Measurements from ENCODE around the gene BRSK2.

BRSK2 gene

GRCh38 chr11:1377231-1377780, 12.4 kb upstream of the BRSK2 start:
- DNase-seq, result peak; percentile 1

- DNase-seq, result peak; percentile 1
Measured at GRCh38 chr11:1381793-1382425, 7.8 kb upstream of the BRSK2 start.

DNA sequence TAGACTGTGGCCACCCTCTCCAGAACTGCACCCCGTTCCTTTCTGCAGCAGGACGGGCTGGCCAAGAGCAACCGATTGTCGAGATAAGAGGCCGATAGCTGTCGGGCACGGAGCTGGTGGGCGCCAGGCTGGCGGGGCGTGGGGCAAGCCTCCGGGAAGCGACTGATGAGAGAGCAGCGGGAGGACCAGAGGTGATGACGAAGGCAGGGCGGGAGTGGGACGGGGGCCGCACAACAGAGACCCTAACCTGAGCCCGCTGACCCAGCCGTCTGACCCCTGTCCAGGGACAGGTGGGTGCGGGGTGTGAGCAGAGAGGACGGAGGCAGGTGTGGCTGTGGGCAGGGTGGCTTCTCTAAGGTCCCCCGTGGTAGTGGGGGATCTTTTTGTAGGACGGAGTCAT, 7.3 kb upstream of the BRSK2 start:
- DNase-seq, result no peak

- DNase-seq, result peak; percentile 72
Measured at GRCh38 chr11:1382831-1383607, 6.7 kb upstream of the BRSK2 start.

DNA sequence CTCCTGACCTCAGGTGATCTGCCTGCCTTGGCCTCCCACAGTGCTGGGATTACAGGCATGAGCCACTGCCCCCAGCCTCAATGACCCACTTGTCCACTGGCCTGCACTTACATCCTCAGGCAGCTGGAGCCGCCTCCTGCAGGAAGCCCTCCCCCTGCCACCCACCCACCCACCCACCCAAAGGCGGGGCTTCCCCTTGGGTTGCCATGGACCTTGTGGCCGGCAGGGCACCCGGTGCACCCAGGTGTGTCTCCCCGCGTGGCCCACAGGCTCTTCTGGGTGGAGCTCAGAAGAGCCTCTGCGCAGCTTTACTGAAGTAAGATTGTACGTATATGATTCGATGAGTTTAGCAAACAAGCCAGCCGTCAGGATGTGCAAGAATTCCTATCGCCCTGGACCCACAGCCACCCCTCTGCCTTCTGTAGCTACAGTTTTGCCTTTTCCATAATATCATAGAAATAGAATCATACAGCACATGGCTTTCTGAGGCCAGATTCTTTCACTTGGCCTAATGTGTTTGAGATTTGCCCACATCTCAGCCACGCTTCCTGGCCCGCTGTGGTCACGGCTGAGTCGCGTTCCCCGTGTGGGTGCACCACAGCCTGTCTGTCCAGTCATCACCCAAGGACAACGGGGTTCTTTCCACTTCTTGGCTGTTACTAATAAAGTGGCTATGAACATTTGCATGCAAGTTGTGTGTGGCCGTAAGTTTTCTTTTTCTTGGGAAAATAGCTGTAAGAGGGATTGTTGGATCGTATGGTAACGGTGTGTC, 5.3 kb upstream of the BRSK2 start:
- DNase-seq, result no peak

- no peak for DNase-seq
Measured at GRCh38 chr11:1387521-1387920, 2.2 kb upstream of the BRSK2 start.

- DNase-seq, result no peak
Measured at GRCh38 chr11:1387961-1388762, 1.6 kb upstream of the BRSK2 start.

DNA sequence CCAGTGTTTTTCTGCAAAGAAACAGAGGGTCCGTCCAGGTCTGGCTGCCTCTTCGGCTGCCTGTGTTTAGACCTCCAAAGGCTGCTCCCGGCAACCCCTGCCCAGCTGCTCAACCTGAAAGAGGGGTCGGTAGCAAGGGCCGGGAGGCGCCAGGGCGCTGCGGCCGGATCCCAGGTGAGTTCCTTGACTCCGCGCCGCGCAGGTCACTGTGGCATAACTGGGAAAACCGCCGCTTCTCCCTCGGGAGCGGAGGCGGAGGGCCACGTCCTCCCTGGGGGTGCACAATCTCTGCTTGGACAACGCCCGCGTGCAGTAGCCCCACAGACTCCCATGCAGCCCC, 1.0 kb upstream of the BRSK2 start:
- no peak for DNase-seq

GRCh38 chr11:1389103-1389931, 417 bp upstream of the BRSK2 start:
- peak; percentile 97 for DNase-seq

DNA sequence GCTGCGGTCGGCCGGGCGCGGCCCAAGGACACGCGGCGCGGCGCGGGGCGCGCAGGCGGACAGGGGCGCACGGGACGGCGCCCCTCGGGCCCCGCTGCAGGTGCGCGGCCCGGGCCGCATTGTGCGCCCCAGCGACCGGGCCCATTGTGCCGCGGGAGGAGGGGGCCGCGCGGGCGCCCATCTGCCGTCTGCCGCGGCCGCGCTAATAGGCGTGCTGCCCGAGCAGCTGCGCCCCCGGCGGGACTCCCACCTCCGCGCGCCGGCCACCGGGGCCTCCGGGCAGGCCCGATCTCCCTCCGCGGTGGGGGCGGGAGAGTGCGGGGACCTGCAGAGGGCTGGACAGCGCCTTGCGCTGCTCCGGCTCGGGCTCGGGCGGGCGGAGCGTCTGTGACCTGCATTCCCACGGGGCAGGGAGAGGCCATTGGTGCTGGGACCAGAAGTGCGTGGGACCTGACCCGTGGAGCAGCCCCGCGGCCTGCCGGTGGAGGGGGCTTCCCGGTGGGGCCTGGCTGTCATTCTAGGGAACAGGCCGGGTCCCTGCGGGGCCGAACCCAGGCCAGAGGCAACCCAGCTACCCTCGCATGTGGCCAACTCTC, 933 bp downstream of the BRSK2 start:
- DNase-seq, result no peak

DNA sequence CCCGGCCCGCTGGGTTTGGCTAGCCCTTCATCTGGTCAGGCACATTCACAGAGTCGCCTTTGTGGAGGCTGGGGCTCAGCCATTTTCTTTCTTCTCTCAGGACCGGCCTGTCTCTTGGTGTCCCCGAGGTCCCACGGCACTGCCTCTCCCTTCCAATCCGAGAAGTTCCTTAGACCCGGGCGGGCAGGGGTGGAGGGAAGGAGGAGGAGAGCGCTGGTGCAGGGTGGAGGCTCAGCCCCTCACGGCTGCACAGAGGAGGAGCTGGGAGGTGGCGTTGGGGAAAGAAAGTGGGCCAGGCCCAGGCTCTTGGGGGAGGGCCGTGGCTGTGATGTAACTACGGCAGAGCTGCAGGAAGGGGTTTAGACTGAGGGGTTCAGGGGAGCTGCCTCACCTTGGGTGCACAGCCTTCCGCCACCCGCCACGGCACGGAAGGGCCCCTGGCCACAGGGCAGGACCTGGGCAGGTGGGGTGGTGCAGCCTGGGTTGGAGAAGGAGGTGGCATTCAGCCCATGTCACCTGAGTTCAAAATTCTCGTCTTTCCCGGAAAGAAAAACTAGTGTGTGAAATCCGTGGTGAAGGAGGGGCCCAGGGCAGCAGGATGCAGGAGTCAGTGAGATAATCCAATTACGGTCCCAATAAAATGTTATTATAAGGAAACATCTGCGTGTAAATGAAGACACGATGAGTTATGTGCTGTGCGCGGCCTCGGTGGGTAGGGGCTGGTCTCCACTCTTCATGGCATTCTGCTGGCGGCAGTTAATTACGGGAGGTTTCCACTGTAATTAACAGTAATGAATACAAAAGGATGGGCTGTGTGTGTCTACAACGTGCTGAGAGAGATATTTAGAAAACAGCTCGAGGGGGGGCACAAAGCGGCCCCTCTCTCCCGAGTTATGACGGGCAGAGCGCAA, 1.7 kb downstream of the BRSK2 start:
- no peak for DNase-seq

DNA sequence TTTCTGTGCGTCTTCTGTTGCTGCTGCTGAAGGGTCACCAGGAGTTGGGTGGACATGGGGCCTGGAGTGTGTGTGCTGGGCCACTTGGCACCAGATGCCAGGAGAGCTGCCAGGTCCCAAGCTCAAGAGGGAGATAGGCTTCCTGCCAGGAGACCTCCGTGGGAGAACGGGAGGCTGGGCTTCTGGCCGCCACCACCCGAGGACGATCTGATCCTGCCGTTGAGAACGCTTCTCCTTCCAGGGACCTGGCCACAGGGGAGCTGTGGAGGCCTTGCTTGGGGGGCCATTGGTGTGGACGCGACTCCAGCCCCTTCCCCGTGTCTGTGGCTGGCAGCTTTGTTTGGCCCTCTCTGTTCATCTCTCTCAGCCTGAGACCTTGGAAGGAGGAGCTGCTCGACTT, 2.4 kb downstream of the BRSK2 start:
- no peak for DNase-seq

DNA sequence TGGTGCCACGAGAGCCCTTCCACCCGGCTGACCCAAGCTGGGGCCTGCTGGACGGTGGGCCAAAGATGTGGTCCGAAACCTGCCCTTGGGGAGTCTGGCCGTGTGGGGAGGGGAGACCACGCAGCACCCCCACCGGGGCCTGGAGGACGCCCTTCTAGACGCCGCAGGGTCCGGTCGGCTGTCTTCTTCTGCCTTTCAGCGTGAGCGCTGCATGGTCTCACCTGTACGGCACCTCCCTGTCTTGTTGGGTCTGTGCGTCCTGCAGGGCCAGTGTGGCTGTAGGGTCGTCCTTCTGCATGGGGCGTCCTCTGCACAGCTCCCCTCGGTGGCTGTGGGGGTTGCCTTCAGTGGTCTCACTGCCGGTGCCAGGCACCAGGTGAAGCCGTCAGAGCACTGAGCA, 2.8 kb downstream of the BRSK2 start:
- no peak for DNase-seq

GRCh38 chr11:1393038-1393710, 3.4 kb downstream of the BRSK2 start:
- no peak for DNase-seq

GRCh38 chr11:1394936-1395772, 5.4 kb downstream of the BRSK2 start:
- DNase-seq, result no peak

- DNase-seq, result no peak
Measured at GRCh38 chr11:1395773-1396374, 6.1 kb downstream of the BRSK2 start.

GRCh38 chr11:1396375-1396841, 6.7 kb downstream of the BRSK2 start:
- DNase-seq, result no peak

Data from effector CD4-positive, alpha-beta T cell (primary cell).